GM10248 (cell line): ENCODE measurements around the gene KCNG2.

Source experiments
- CTCF ChIA-PET: fragments of 300-600 bp; sonication (Branson Sonifier 250); formaldehyde crosslinking; extraction: SDS; loops from one replicate; lab custom pipeline; 2021; ENCODE audit warnings: antibody characterized with exemption; lab: Yijun Ruan, JAX
- POLR2A ChIA-PET: fragments of 350-650 bp; sonication (Branson Sonifier 250); formaldehyde crosslinking; extraction: SDS; loops from one replicate; lab custom pipeline; 2020; ENCODE audit warnings: antibody characterized with exemption; lab: Yijun Ruan, JAX
- DNase-seq: peaks from one replicate; pipeline ENCODE4 v3.0.0; 2012; ENCODE audit errors: extremely low spot score
- CTCF ChIP-seq: IDR thresholded peaks from 2 replicates; pipeline ENCODE4 v1.5.1; 2012; ENCODE audit warnings: mild to moderate bottlenecking, low read depth; ENCODE audit errors: extremely low read depth, missing control alignments, control extremely low read depth

The KCNG2 gene

GRCh38 chr18:79921984-79922965, 124.5 kb downstream of the KCNG2 start:
- ChIA-PET POLR2A (interaction anchor here (0.6 kb wide), 1 partner anchor 98 kb away, joined by 6 read pairs; no protein-coding TSS in a partner anchor), CTCF (no interaction called here)
- no peak for TF ChIP-seq CTCF
- DNase-seq, result no peak

GRCh38 chr18:79922971-79923411, 125.3 kb downstream of the KCNG2 start:
- POLR2A ChIA-PET, result no interaction called here

GRCh38 chr18:79923896-79924585, 126.3 kb downstream of the KCNG2 start:
- POLR2A ChIA-PET, result no interaction called here
- CTCF ChIA-PET, result no interaction called here
- no peak for TF ChIP-seq CTCF

More at GRCh38 chr18:79922971-79923411, 125.3 kb downstream of the KCNG2 start:
- CTCF ChIA-PET, result no interaction called here
- no peak for TF ChIP-seq CTCF
- no peak for DNase-seq

GRCh38 chr18:79924814-79925731, 127.3 kb downstream of the KCNG2 start:
- TF ChIP-seq CTCF, result no peak
- no peak for DNase-seq
- CTCF ChIA-PET, result no interaction called here
- POLR2A ChIA-PET, result no interaction called here

More at GRCh38 chr18:79923896-79924585, 126.3 kb downstream of the KCNG2 start:
- DNase-seq, result no peak

GRCh38 chr18:79926306-79926705, 128.6 kb downstream of the KCNG2 start:
- no peak for TF ChIP-seq CTCF
- DNase-seq, result no peak
- ChIA-PET CTCF (interaction anchor here (0.9 kb wide), 1 partner anchor 16 kb away, joined by 3 read pairs; no protein-coding TSS in a partner anchor), POLR2A (no interaction called here)
